ENCODE measurements around the gene TSC2. TPM values are rescaled to one million over a fixed set of nuclear protein-coding genes. Genes with fewer than 3 reads are reported as not detected.

The TSC2 gene
- total and polyA plus RNA-seq, 2 of the 13 experiments (the other 11 are each of a cell fraction or from before 2014, with no cell fraction given), result 19.6 to 40.4 TPM

DNA sequence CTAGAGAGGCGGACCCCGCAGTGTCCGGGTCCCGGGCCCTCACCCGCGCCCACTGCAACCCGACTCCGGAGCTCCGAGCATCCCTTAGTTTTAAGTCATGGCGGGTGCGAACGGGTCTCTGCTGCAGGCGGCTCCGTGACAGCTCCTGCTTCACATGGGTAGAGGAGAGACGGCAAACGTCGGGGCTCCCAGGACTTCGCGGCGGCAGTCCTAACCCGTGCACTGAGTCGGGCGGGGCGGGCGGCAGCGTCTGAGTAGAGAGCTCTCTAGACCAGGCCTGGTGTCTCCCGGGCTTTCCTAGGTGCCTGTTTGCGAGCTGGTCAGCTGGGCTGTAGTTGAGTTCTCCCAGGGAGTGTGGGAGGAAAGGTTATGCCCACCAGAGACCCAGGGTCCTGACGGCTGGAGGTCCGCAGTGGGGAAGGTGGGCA lies 345 bp downstream of the TSC2 start:
- ChIA-PET POLR2A (interaction anchor here (0.8 to 3.3 kb wide), 14 partner anchors 9 to 107 kb away, joined by 3 to 67 read pairs (median 6); partner anchors contain the start of genes RPS2 and TRAF7), CTCF (ENCODE audit: low intra/inter-chr PET ratio, low total read pairs) (interaction anchor here (1.4 kb wide), 1 partner anchor 25 kb away, joined by 7 read pairs; no protein-coding TSS in a partner anchor)
- BruUV-seq (replicated peaks), result no TSS peak
- peak; percentile 8 for ATAC-seq
- peak overlapping the region; percentile 84 for H3K9ac ChIP-seq (ENCODE audit: insufficient read depth, low read depth, low read length)
- H3K36me3 ChIP-seq (replicated peaks in 1 of 2; ENCODE audit: control insufficient read depth in 1 of 2, insufficient read depth in 2 of 2, low read length in 2 of 2), result peaks cover 5 to 14% of the 10 kb centered on the region in 2 experiments; a peak in 3 of 5 replicates
- 0% methylated on average over 4 of the region's 30 CpGs for WGBS (ENCODE audit: low lambda C conversion rate)
- H3K27ac ChIP-seq (ENCODE audit: extremely low read length, insufficient read depth, low read length), result peak overlapping the region; percentile 31
- peaks cover 0 to 2% of the 10 kb centered on the region in 2 experiments; a peak in 1 of 5 replicates for H3K27me3 ChIP-seq (ENCODE audit: control insufficient read depth in 1 of 2, insufficient read depth in 2 of 2, low read length in 2 of 2)
- intact Hi-C loops (cut with micrococcal nuclease; ENCODE audit: unreplicated experiment), result no loop called here
- in situ Hi-C loops (cut with HindIII; ENCODE audit: extremely low pct_ligation_motif_present, low pct_unique_long_range_greater_than_20kb), result no loop called here
- H3K79me2 ChIP-seq (ENCODE audit: insufficient read depth, low read length), result peaks cover 19% of the 10 kb centered on the region
- H3K4me2 ChIP-seq (ENCODE audit: low read depth, low read length), result peak overlapping the region; percentile 96
- H2AFZ ChIP-seq (ENCODE audit: low read length), result no peak overlapping the region
- H3K9me3 ChIP-seq (ENCODE audit: low read length), result no peaks in the 10 kb centered on the region
- H3K4me3 ChIP-seq (replicated peaks in 1 of 3; ENCODE audit: insufficient read depth in 1 of 3, low read depth in 2 of 3, low read length in 3 of 3), result peak overlapping the region; percentile 86 to 95 (median 90)
- no peak for DNase-seq (ENCODE audit: low spot score)
- no peak for FAIRE-seq
- H3K4me1 ChIP-seq (ENCODE audit: insufficient read depth, low read length), result peaks cover 25% of the 10 kb centered on the region
- H4K20me1 ChIP-seq (ENCODE audit: insufficient read depth, low read length), result no peaks in the 10 kb centered on the region
- no peak for TF ChIP-seq RAD21 (CRISPR knock-in tag; IDR thresholded peaks at IDR 0.05)
- no peak for TF ChIP-seq BORCS8-MEF2B (CRISPR knock-in tag; IDR thresholded peaks at IDR 0.05)
- no peak for TF ChIP-seq SIN3A (IDR thresholded peaks at IDR 0.05; ENCODE audit: borderline replicate concordance, low read depth, low read length)
- TF ChIP-seq SUZ12 (IDR thresholded peaks at IDR 0.05; ENCODE audit: low read depth, low read length), result no peak
- no peak for TF ChIP-seq GABPA (IDR thresholded peaks at IDR 0.05; ENCODE audit: low read depth, low read length)
- TF ChIP-seq GABPA (CRISPR knock-in tag; IDR thresholded peaks at IDR 0.05; ENCODE audit: low read depth), result no peak
- TF ChIP-seq, protein P1, sequence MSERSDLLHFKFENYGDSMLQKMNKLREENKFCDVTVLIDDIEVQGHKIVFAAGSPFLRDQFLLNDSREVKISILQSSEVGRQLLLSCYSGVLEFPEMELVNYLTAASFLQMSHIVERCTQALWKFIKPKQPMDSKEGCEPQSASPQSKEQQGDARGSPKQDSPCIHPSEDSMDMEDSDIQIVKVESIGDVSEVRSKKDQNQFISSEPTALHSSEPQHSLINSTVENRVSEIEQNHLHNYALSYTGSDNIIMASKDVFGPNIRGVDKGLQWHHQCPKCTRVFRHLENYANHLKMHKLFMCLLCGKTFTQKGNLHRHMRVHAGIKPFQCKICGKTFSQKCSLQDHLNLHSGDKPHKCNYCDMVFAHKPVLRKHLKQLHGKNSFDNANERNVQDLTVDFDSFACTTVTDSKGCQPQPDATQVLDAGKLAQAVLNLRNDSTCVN (CRISPR knock-in tag; IDR thresholded peaks at IDR 0.05; ENCODE audit: borderline replicate concordance), result no peak
- TF ChIP-seq ZKSCAN8 (CRISPR knock-in tag; IDR thresholded peaks at IDR 0.05; ENCODE audit: borderline replicate concordance), result no peak
- no peak for TF ChIP-seq KLF9 (CRISPR knock-in tag; IDR thresholded peaks at IDR 0.05; ENCODE audit: low read depth)
- TF ChIP-seq, protein P2, sequence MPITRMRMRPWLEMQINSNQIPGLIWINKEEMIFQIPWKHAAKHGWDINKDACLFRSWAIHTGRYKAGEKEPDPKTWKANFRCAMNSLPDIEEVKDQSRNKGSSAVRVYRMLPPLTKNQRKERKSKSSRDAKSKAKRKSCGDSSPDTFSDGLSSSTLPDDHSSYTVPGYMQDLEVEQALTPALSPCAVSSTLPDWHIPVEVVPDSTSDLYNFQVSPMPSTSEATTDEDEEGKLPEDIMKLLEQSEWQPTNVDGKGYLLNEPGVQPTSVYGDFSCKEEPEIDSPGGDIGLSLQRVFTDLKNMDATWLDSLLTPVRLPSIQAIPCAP (CRISPR knock-in tag; IDR thresholded peaks at IDR 0.05; ENCODE audit: low read depth), result no peak
- TF ChIP-seq, protein P3, sequence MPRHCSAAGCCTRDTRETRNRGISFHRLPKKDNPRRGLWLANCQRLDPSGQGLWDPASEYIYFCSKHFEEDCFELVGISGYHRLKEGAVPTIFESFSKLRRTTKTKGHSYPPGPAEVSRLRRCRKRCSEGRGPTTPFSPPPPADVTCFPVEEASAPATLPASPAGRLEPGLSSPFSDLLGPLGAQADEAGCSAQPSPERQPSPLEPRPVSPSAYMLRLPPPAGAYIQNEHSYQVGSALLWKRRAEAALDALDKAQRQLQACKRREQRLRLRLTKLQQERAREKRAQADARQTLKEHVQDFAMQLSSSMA (CRISPR knock-in tag; IDR thresholded peaks at IDR 0.05), result no peak
- TF ChIP-seq ATM (IDR thresholded peaks at IDR 0.05; ENCODE audit: borderline replicate concordance), result no peak
- no peak for TF ChIP-seq SAFB2 (CRISPR knock-in tag; IDR thresholded peaks at IDR 0.05; ENCODE audit: borderline replicate concordance, low read depth)
- TF ChIP-seq SMARCE1 (IDR thresholded peaks at IDR 0.05; ENCODE audit: borderline replicate concordance), result no peak
- 0 out of 2 replicates have a peak, but pooled peaks have one; percentile 19 for TF ChIP-seq ZNF274 (CRISPR knock-in tag; IDR thresholded peaks at IDR 0.05)
- no peak for TF ChIP-seq EZH2 (conservative IDR thresholded peaks at IDR 0.05; ENCODE audit: low read depth, low read length)
- no peak for TF ChIP-seq SMAD9 (CRISPR knock-in tag; IDR thresholded peaks at IDR 0.05)
- TF ChIP-seq RARA (CRISPR knock-in tag; IDR thresholded peaks at IDR 0.05), result no peak
- TF ChIP-seq ZNF331 (CRISPR knock-in tag; IDR thresholded peaks at IDR 0.05), result no peak
- no peak for TF ChIP-seq ZNF546 (CRISPR knock-in tag; conservative IDR thresholded peaks at IDR 0.05)
- no peak for TF ChIP-seq PAWR (CRISPR knock-in tag; IDR thresholded peaks at IDR 0.05; ENCODE audit: borderline replicate concordance)
- no peak for TF ChIP-seq ZNF550 (CRISPR knock-in tag; IDR thresholded peaks at IDR 0.05; ENCODE audit: borderline replicate concordance)
- TF ChIP-seq MEF2D (CRISPR knock-in tag; IDR thresholded peaks at IDR 0.05), result no peak
- TF ChIP-seq, protein P4, sequence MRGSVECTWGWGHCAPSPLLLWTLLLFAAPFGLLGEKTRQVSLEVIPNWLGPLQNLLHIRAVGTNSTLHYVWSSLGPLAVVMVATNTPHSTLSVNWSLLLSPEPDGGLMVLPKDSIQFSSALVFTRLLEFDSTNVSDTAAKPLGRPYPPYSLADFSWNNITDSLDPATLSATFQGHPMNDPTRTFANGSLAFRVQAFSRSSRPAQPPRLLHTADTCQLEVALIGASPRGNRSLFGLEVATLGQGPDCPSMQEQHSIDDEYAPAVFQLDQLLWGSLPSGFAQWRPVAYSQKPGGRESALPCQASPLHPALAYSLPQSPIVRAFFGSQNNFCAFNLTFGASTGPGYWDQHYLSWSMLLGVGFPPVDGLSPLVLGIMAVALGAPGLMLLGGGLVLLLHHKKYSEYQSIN (CRISPR knock-in tag; IDR thresholded peaks at IDR 0.05; ENCODE audit: borderline replicate concordance), result no peak
